Neural crest cell (in vitro differentiated cells): ENCODE measurements around the gene NAALADL1. TPM values are rescaled to one million over a fixed set of nuclear protein-coding genes. Genes with fewer than 3 reads are reported as not detected.

ENCODE experiments used
- DNase-seq: peaks from one replicate; pipeline ENCODE4 v3.0.0; 2021; ENCODE audit warnings: low read depth, mixed read lengths, low spot score
- H3K27ac Mint-ChIP-seq: one replicate; pipeline ENCODE4 v1.8.0; 2021; ENCODE audit warnings: mild to moderate bottlenecking, mixed read lengths; ENCODE audit not compliant: unreplicated experiment
- H3K27me3 Mint-ChIP-seq: 2 replicates; pipeline ENCODE4 v1.8.0; 2021; ENCODE audit warnings: low read depth, mild to moderate bottlenecking, mixed read lengths
- H3K36me3 Mint-ChIP-seq: 2 replicates; pipeline ENCODE4 v1.8.0; 2021; ENCODE audit warnings: low read depth, mild to moderate bottlenecking, mixed read lengths
- H3K4me1 Mint-ChIP-seq: 2 replicates; pipeline ENCODE4 v1.8.0; 2021; ENCODE audit warnings: mixed read lengths
- H3K4me3 Mint-ChIP-seq: one replicate; pipeline ENCODE4 v1.8.0; 2021; ENCODE audit warnings: mild to moderate bottlenecking, mixed read lengths
- H3K9me3 Mint-ChIP-seq: 2 replicates; pipeline ENCODE4 v1.8.0; 2021; ENCODE audit warnings: mixed read lengths
- CTCF ChIP-seq: fragments of 200-600 bp; sonication (generic); conservative IDR thresholded peaks from 2 replicates; pipeline ENCODE4 v1.5.0; 2021; ENCODE audit warnings: antibody characterized with exemption, mild to moderate bottlenecking
- total RNA-seq: library from RNA; stranded (reverse); gene quantifications from 2 replicates; pipeline ENCODE4 v1.2.1, GENCODE V29; 2021

The NAALADL1 gene
- total RNA-seq, 1 donor from 2014 or later = 0.35 TPM

- Mint-ChIP-seq H3K4me1 (peaks cover 3% of the 10 kb centered on the region), H3K36me3 (no peaks in the 10 kb centered on the region), H3K9me3 (no peaks in the 10 kb centered on the region), H3K27me3 (no peaks in the 10 kb centered on the region), H3K27ac (no peak overlapping the region), H3K4me3 (peak overlapping the region; percentile 41)
- no peak for TF ChIP-seq CTCF
- DNase-seq = no peak
Observed at GRCh38 chr11:65090628-65091027, 32.3 kb upstream of the NAALADL1 start.

- no peaks in the 10 kb centered on the region for H3K36me3 Mint-ChIP-seq
- H3K27ac Mint-ChIP-seq = peak overlapping the region; percentile 62
- H3K27me3 Mint-ChIP-seq = no peaks in the 10 kb centered on the region
- H3K9me3 Mint-ChIP-seq = no peaks in the 10 kb centered on the region
- DNase-seq = no peak
- H3K4me3 Mint-ChIP-seq = peak overlapping the region; percentile 61
- TF ChIP-seq CTCF = no peak
- H3K4me1 Mint-ChIP-seq = peaks cover 10% of the 10 kb centered on the region
Observed at GRCh38 chr11:65089621-65090020, 31.3 kb upstream of the NAALADL1 start.

GRCh38 chr11:65087827-65088226 is 29.5 kb upstream of the NAALADL1 start:
- H3K4me1 Mint-ChIP-seq = peaks cover 22% of the 10 kb centered on the region
- DNase-seq = no peak
- no peak overlapping the region for H3K27ac Mint-ChIP-seq
- H3K4me3 Mint-ChIP-seq = peak overlapping the region; percentile 47
- no peaks in the 10 kb centered on the region for H3K9me3 Mint-ChIP-seq
- no peak for TF ChIP-seq CTCF
- no peaks in the 10 kb centered on the region for H3K36me3 Mint-ChIP-seq
- no peaks in the 10 kb centered on the region for H3K27me3 Mint-ChIP-seq

- Mint-ChIP-seq H3K9me3 (no peaks in the 10 kb centered on the region), H3K27ac (no peak overlapping the region), H3K4me3 (peak overlapping the region; percentile 47), H3K27me3 (no peaks in the 10 kb centered on the region), H3K4me1 (peaks cover 26% of the 10 kb centered on the region), H3K36me3 (no peaks in the 10 kb centered on the region)
- no peak for DNase-seq
- TF ChIP-seq CTCF = no peak
Observed at GRCh38 chr11:65087216-65087615, 28.9 kb upstream of the NAALADL1 start.

GRCh38 chr11:65086809-65087208 is 28.5 kb upstream of the NAALADL1 start:
- Mint-ChIP-seq H3K27ac (no peak overlapping the region), H3K4me3 (peak overlapping the region; percentile 47), H3K9me3 (no peaks in the 10 kb centered on the region), H3K27me3 (no peaks in the 10 kb centered on the region), H3K4me1 (peaks cover 26% of the 10 kb centered on the region), H3K36me3 (no peaks in the 10 kb centered on the region)
- DNase-seq = no peak
- TF ChIP-seq CTCF = no peak

- Mint-ChIP-seq H3K27me3 (no peaks in the 10 kb centered on the region), H3K36me3 (peaks cover 2% of the 10 kb centered on the region), H3K27ac (no peak overlapping the region), H3K4me1 (peaks cover 30% of the 10 kb centered on the region), H3K9me3 (no peaks in the 10 kb centered on the region), H3K4me3 (peak overlapping the region; percentile 99)
- no peak for DNase-seq
- TF ChIP-seq CTCF = no peak
Observed at GRCh38 chr11:65085446-65085845, 27.1 kb upstream of the NAALADL1 start.
